Right lobe of liver (tissue), 6 donors: ENCODE results near the gene PNPLA5. TPM values are rescaled to one million over a fixed set of nuclear protein-coding genes. Genes with fewer than 3 reads are reported as not detected.

Source experiments
- ATAC-seq, 4 donors: fragments of 200-7000 bp; cut with Tn5 transposase; one replicate each; pipeline ENCODE4 v1.9.1; 2020; ENCODE audit warnings: mild to moderate bottlenecking in 4 of 4, moderate library complexity in 4 of 4
- DNase-seq, 3 donors: peaks; one replicate each; pipeline ENCODE4 v3.0.0-alpha.2; 2020
- H3K27ac ChIP-seq, 3 donors: fragments of 200-600 bp; one replicate each; pipeline ENCODE4 v1.8.0; 2022
- H3K27me3 ChIP-seq, 2 donors: fragments of 200-600 bp; one replicate each; pipeline ENCODE4 v1.8.0; 2022
- H3K36me3 ChIP-seq, 4 donors: fragments of 200-600 bp; sonication (generic) in 1 of 4; one replicate each; pipeline versions ENCODE4 v1.5.1 to v1.8.0; 2017 to 2022; ENCODE audit warnings: control low read depth in 1 of 4
- H3K4me1 ChIP-seq, 4 donors: fragments of 200-600 bp; sonication (generic) in 1 of 4; one replicate each; pipeline versions ENCODE4 v1.5.1 to v1.8.0; 2017 to 2022; ENCODE audit warnings: control low read depth in 1 of 4
- H3K4me3 ChIP-seq, 3 donors: fragments of 200-600 bp; one replicate each; pipeline ENCODE4 v1.8.0; 2022
- H3K9me3 ChIP-seq, 4 donors: fragments of 200-600 bp; sonication (generic) in 1 of 4; one replicate each; pipeline versions ENCODE4 v1.5.1 to v1.8.0; 2017 to 2022; ENCODE audit warnings: control low read depth in 1 of 4
- POLR2A ChIP-seq: fragments of 450-650 bp; IDR thresholded peaks from one replicate; pipeline ENCODE4 v1.6.1; 2017; ENCODE audit warnings: antibody characterized with exemption, mild to moderate bottlenecking
- WGBS: methylation state at CpG from one replicate; pipeline ENCODE4 v1.1.6; 2018; ENCODE audit warnings: low coverage, low lambda C conversion rate; ENCODE audit not compliant: insufficient coverage; ENCODE audit errors: missing lambda C conversion rate; 5-methylcytosine and 5-hydroxymethylcytosine counted together
- intact Hi-C, 2 donors: fragments of 100-400 bp; cut with DNase I; formaldehyde crosslinking; loops; one replicate each; pipeline versions ENCODE4 v1.11.2 to v1.14.1; 2022
- total RNA-seq, 6 experiments: library from RNA; depleted of rRNA in 2 of 6; stranded (reverse); fragments of >200 nt in 2 of 6; fragmentation: NEBNext Ultra II Directional in 3 of 6; extraction: Animal tissue kit (Norgen Biotek cat#: 25700) in 3 of 6; gene quantifications; one replicate each; pipeline versions ENCODE4 v1.1.0 to v1.2.4, GENCODE V29; 2016 to 2023
- TF ChIP-seq, protein P1 (sequence below), 4 donors: fragments of 200-600 bp in 3 of 4; fragments of 450-650 bp in 1 of 4; IDR thresholded peaks; one replicate each; pipeline versions ENCODE4 v1.5.1 to v1.8.0; 2016 to 2022; ENCODE audit warnings: antibody characterized with exemption in 4 of 4, mild to moderate bottlenecking in 2 of 4
- donor health status: DM: no; HTN: yes; CAD: no.
- donor health status: DM: no; HTN: no; CAD: no.
- donor health status: DM: no; HTN: no; CAD: no.
- donor health status: DM: no; HTN: yes; CAD: no.
- donor health status: DM: no; HTN: yes; CAD: no.

Gene PNPLA5
- total RNA-seq, 6 experiments from 2014 or later, result 2.8 TPM; not detected in 5

DNA sequence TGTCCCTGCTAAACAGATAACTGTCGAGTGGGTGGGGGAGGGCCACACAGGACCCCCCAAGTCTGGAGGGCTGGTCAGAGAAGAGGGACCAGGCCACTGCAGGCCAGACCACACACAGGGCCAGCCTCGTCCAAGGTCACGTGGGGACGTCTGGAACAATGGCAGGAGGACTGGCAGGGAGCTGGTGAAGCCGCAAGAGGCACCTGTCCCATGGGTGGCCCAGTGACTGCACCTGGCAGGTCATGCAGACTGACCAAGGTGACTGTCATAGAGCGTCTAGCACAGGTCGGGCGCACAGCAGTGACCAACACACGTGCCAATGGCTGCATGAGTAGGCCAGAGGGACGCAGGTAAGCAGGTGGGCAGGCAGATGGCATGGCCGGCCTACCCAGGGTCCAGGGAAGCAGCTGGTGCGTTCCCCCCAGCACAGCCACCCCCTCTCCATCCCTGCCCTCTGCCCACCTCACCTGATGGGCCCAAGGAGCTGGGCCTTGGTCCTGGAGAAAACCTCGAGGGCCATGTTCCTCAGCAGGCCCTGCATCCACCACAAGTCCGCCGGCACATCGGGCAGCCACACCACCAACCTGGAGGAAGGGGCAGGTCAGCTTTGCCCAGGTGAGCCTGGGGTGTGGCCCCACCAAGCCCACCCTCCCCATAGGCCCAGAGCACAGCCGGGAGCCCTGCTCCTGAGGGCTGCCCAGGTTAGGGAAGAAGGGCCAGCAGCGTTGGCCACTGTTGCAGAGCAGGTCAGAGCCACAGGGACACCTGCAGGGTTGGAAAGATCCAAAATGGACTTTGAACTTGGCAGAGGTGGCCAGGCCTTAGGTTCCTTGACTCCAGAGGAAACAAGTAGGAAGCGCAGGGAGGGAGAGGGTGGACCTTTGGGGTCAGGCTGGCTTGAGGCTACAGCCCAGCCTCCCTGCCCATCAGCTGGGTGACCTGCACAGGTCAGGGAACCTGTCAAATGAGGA is 10.4 kb downstream of the PNPLA5 start:
- no peaks in the 10 kb centered on the region for H3K27me3 ChIP-seq
- no peak overlapping the region for H3K27ac ChIP-seq
- no peaks in the 10 kb centered on the region for H3K9me3 ChIP-seq
- no peak for DNase-seq
- ATAC-seq, result peak; percentile 21 to 70 (median 37)
- H3K4me1 ChIP-seq, result no peaks in the 10 kb centered on the region
- 20% methylated on average over 1 of the region's 19 CpGs for WGBS
- intact Hi-C loops, result no loop called here
- H3K4me3 ChIP-seq, result no peak overlapping the region
- H3K36me3 ChIP-seq, result no peaks in the 10 kb centered on the region
- TF ChIP-seq, protein P1, sequence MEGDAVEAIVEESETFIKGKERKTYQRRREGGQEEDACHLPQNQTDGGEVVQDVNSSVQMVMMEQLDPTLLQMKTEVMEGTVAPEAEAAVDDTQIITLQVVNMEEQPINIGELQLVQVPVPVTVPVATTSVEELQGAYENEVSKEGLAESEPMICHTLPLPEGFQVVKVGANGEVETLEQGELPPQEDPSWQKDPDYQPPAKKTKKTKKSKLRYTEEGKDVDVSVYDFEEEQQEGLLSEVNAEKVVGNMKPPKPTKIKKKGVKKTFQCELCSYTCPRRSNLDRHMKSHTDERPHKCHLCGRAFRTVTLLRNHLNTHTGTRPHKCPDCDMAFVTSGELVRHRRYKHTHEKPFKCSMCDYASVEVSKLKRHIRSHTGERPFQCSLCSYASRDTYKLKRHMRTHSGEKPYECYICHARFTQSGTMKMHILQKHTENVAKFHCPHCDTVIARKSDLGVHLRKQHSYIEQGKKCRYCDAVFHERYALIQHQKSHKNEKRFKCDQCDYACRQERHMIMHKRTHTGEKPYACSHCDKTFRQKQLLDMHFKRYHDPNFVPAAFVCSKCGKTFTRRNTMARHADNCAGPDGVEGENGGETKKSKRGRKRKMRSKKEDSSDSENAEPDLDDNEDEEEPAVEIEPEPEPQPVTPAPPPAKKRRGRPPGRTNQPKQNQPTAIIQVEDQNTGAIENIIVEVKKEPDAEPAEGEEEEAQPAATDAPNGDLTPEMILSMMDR (IDR thresholded peaks at IDR 0.05), result no peak
- TF ChIP-seq POLR2A, result no peak

DNA sequence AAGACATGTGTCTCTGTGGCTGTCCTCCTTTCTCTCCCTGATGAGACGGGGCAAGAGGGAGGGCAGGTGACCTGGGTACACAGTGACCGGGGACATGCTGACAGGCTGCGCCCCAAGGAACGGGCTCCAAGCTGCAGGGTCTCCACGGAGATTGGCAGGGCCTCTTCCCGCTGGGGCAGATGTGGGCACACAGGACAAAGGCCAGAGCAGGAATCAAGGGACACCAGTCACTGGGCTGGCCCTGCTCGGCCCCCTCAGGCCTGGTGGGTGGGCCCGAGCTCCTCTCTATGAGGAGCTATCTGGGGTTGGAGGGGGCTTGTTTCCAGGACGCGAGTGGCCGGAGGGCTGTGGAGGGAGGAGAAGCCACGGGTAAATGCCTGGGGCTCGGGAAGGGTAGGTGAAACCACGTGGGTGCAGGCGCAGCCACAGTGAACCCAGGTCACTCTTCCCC is 11.2 kb downstream of the PNPLA5 start:
- ATAC-seq (no peak), DNase-seq (no peak)
- 90% methylated on average over 2 of the region's 15 CpGs for WGBS
- TF ChIP-seq POLR2A, result no peak
- TF ChIP-seq, protein P1 (IDR thresholded peaks at IDR 0.05), result no peak
- H3K27ac ChIP-seq, result no peak overlapping the region
- H3K9me3 ChIP-seq, result no peaks in the 10 kb centered on the region
- H3K4me3 ChIP-seq, result no peak overlapping the region
- no peaks in the 10 kb centered on the region for H3K4me1 ChIP-seq
- no peaks in the 10 kb centered on the region for H3K27me3 ChIP-seq
- intact Hi-C loops, result no loop called here
- H3K36me3 ChIP-seq, result no peaks in the 10 kb centered on the region

DNA sequence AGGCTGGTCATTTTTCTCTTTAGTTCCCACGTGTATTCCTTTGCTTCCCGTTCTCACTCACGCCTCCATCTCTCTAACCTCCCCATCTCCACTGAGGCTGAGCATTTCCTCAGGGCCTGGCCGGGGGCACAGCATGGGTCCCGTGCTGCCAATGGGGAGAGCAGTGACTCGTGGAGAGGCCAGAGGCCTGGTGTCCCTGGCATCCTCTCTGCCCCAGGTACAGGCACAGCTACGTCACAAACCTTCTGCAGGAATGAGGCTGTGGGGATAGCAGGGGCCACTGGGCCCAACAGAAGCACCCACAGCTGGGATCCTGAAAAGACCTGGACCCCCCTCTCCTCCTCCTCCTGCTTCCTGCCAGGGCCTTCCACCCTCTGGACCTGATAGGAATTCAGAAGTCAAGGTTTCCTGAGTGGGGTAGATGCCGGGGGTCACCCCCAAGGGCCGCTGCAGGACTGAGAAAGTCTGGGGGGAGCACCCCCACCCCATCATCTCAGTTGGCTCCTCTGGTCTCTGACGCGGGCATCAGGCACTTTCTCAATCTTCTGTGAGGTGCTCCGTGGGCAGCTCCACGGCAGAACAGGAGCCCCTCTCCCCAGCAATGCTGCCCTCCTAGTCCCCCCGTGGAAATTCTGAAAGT is 11.8 kb downstream of the PNPLA5 start:
- no peaks in the 10 kb centered on the region for H3K4me1 ChIP-seq
- no peak overlapping the region for H3K27ac ChIP-seq
- no peaks in the 10 kb centered on the region for H3K36me3 ChIP-seq
- intact Hi-C loops, result no loop called here
- DNase-seq, result no peak
- no peaks in the 10 kb centered on the region for H3K27me3 ChIP-seq
- WGBS, result 53% methylated on average over 5 of the region's 14 CpGs
- TF ChIP-seq POLR2A, result no peak
- TF ChIP-seq, protein P1 (IDR thresholded peaks at IDR 0.05), result no peak
- H3K4me3 ChIP-seq, result no peak overlapping the region
- H3K9me3 ChIP-seq, result no peaks in the 10 kb centered on the region
- ATAC-seq, result no peak

DNA sequence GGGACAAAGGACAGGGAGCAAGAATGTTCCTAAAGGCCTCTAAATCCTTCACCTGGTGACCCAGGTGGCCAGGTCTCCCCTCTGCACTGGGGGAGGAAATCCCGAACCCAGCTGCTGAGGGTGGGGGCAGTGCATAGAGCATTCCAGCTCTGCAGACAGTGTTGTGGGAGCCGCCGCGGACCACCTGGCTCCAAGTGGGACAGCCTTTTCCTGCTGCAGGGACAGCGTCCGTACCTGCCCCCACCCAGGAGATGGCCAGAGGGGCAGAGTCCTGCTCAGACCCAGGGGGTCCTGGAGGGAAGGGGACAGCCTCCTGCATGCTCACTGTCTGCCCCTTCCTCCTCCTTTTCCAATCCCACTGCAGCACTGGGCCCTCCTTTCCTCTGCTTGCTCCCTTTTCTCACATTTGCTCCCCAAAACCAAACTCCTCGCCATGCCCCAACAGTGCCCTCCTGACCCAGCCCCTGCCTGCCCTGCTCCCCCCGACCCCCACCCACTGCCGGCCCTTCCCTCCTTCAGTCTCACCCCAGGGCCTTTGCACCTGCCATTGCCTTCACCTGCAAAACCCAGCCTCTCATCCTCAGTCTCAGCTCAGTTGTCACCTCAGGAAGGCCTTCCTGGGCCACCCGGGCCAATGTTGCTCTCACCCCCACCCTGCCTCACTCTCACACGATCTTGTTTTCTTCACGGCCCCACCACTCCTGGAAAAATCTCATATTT is 12.8 kb downstream of the PNPLA5 start:
- Histone ChIP-seq H3K4me3 (no peak overlapping the region), H3K27me3 (no peaks in the 10 kb centered on the region), H3K4me1 (no peaks in the 10 kb centered on the region), H3K36me3 (no peaks in the 10 kb centered on the region), H3K9me3 (no peaks in the 10 kb centered on the region), H3K27ac (no peak overlapping the region)
- WGBS, result 53% methylated on average over 6 of the region's 12 CpGs
- TF ChIP-seq, protein P1 (IDR thresholded peaks at IDR 0.05), result no peak
- TF ChIP-seq POLR2A, result no peak
- no peak for ATAC-seq
- peak in 1 of 3 donors; percentile 22 for DNase-seq
- intact Hi-C loops, result no loop called here
